HepG2 (cell line): Measurements from ENCODE around the gene NSFL1C. TPM values are rescaled to one million over a fixed set of nuclear protein-coding genes. Genes with fewer than 3 reads are reported as not detected.

ENCODE experiments used
- MED1 ChIP-seq: sonication (generic); formaldehyde crosslinking; IDR thresholded peaks from 2 replicates; pipeline ENCODE4 v1.4.0; 2020; ENCODE audit warnings: missing genetic modification reagents
- NKX3-1 ChIP-seq: sonication (generic); formaldehyde crosslinking; IDR thresholded peaks from 2 replicates; pipeline ENCODE4 v1.5.0; 2020; ENCODE audit warnings: missing genetic modification reagents
- NR2F2 ChIP-seq: IDR thresholded peaks from 2 replicates; pipeline ENCODE4 v1.6.1; 2012; ENCODE audit warnings: low read depth, inconsistent platforms, borderline replicate concordance
- RARA ChIP-seq: IDR thresholded peaks from 2 replicates; pipeline ENCODE4 v1.6.1; 2016; ENCODE audit warnings: missing genetic modification reagents, missing compliant biosample characterization
- ZNF570 ChIP-seq: sonication (generic); formaldehyde crosslinking; IDR thresholded peaks from 2 replicates; pipeline ENCODE4 v1.4.0; 2020; ENCODE audit warnings: mild to moderate bottlenecking, missing genetic modification reagents, borderline replicate concordance
- polyA plus RNA-seq, 8 experiments: library from polyadenylated mRNA; depleted of rRNA in 3 of 8; stranded (reverse) in 7 of 8; unstranded in 1 of 8; fragments of >200 nt; fragmentation: Illumina TruSeq in 4 of 8; extraction: Trizol in 4 of 8; gene quantifications; 2 replicates each; pipeline versions ENCODE4 v1.2.1 to v1.2.3, GENCODE V29; 2011 to 2016; ENCODE audit warnings: low read depth in 4 of 8, missing spikeins in 1 of 8, mixed read lengths in 1 of 8; ENCODE audit not compliant: insufficient read depth in 1 of 8
- total RNA-seq, 5 experiments: library from RNA; depleted of rRNA; stranded (reverse); fragments of >200 nt; fragmentation: Illumina TruSeq; extraction: Trizol; gene quantifications; 2 replicates each; pipeline ENCODE4 v1.2.3, GENCODE V29; 2016; ENCODE audit warnings: low read depth in 1 of 5
- TF ChIP-seq, protein P1 (sequence below): sonication (generic); formaldehyde crosslinking; IDR thresholded peaks from 2 replicates; pipeline ENCODE4 v1.5.1; 2020; ENCODE audit warnings: missing genetic modification reagents, mild to moderate bottlenecking, borderline replicate concordance
- TF ChIP-seq, protein P2 (sequence below): sonication (generic); formaldehyde crosslinking; IDR thresholded peaks from 2 replicates; pipeline ENCODE4 v1.5.0; 2020; ENCODE audit warnings: mild to moderate bottlenecking, missing genetic modification reagents, moderate library complexity
- TF ChIP-seq, protein P3 (sequence below): sonication (generic); formaldehyde crosslinking; IDR thresholded peaks from 2 replicates; pipeline ENCODE4 v1.5.1; 2020; ENCODE audit warnings: mild to moderate bottlenecking, missing genetic modification reagents

Gene NSFL1C
- total and polyA plus RNA-seq, 2 of the 13 experiments (the other 11 are each of a cell fraction or from before 2014, with no cell fraction given) = 22.9 to 62.7 TPM

DNA sequence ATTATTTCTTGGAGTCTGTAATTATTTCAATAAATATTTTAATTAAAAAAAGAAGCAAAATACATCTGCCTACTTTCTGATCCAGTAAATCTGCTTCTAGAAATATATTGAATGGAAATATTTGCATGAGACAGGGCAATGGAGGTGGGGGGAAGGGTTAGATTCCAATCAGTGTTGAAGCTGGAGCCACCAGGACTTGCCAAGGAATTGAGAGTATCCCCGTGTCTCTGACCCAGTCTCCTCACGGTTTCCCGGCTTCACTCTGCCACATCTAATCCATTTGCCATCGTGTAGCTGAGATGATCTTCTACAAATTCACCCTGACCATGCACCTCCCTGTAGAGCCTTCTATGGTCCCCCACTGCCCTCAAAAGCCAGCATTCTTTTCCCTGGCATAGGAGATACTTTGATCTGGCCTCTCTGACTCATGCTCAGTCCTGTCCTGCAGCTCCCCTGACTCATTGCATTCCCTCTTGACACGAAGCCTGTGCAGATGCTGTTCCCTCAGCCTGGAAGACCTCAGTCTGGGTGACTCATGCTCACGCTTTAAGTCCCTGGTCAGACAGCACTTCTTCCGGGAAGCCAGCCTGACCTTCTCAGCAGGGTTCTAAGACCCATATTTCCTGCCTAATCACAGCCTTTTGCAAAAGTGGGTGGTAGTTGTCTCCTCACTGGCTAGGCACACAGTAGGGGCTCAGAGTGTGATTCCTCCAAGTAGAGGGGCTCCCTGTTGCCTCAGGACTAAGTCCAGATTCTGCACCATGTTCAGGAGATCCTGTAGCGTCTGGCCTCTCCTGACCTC, 50.8 kb downstream of the NSFL1C start (continued):
- TF ChIP-seq, protein P1, sequence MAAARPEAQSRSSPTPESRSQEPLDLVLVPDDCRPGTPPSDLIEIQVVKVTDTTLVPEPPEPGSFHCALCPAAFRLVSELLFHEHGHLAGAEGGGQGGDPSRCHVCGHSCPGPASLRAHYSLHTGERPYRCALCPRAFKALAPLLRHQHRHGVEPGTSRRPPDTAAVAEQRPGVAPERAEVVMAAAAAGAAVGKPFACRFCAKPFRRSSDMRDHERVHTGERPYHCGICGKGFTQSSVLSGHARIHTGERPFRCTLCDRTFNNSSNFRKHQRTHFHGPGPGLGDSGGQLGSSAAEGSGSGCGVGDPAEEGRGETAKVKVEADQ = no peak
- TF ChIP-seq RARA (CRISPR knock-in tag) (peak; percentile 81), NR2F2 (0 out of 2 replicates have a peak, but pooled peaks have one; percentile 15), MED1 (CRISPR knock-in tag) (peak; percentile 76), NKX3-1 (CRISPR knock-in tag) (no peak), ZNF570 (CRISPR knock-in tag) (no peak)
- TF ChIP-seq, protein P2, sequence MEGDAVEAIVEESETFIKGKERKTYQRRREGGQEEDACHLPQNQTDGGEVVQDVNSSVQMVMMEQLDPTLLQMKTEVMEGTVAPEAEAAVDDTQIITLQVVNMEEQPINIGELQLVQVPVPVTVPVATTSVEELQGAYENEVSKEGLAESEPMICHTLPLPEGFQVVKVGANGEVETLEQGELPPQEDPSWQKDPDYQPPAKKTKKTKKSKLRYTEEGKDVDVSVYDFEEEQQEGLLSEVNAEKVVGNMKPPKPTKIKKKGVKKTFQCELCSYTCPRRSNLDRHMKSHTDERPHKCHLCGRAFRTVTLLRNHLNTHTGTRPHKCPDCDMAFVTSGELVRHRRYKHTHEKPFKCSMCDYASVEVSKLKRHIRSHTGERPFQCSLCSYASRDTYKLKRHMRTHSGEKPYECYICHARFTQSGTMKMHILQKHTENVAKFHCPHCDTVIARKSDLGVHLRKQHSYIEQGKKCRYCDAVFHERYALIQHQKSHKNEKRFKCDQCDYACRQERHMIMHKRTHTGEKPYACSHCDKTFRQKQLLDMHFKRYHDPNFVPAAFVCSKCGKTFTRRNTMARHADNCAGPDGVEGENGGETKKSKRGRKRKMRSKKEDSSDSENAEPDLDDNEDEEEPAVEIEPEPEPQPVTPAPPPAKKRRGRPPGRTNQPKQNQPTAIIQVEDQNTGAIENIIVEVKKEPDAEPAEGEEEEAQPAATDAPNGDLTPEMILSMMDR = peak; percentile 11; the same call in 1 of the 2 replicates
- TF ChIP-seq, protein P3, sequence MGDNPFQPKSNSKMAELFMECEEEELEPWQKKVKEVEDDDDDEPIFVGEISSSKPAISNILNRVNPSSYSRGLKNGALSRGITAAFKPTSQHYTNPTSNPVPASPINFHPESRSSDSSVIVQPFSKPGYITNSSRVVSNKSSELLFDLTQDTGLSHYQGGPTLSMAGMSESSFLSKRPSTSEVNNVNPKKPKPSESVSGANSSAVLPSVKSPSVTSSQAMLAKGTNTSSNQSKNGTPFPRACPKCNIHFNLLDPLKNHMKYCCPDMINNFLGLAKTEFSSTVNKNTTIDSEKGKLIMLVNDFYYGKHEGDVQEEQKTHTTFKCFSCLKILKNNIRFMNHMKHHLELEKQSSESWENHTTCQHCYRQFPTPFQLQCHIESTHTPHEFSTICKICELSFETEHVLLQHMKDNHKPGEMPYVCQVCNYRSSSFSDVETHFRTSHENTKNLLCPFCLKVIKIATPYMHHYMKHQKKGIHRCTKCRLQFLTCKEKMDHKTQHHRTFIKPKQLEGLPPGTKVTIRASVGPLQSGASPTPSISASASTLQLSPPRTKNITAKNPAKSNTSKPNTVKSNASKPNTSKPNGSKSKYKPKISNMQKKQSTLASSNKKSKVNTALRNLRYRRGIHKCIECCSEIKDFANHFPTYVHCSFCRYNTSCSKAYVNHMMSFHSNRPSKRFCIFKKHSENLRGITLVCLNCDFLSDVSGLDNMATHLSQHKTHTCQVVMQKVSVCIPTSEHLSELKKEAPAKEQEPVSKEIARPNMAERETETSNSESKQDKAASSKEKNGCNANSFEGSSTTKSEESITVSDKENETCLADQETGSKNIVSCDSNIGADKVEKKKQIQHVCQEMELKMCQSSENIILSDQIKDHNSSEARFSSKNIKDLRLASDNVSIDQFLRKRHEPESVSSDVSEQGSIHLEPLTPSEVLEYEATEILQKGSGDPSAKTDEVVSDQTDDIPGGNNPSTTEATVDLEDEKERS (CRISPR knock-in tag) = 0 out of 2 replicates have a peak, but pooled peaks have one; percentile 47
